CD4-positive, CD25-positive, alpha-beta regulatory T cell (primary cell): ENCODE results near the gene CD9. TPM values are rescaled to one million over a fixed set of nuclear protein-coding genes. Genes with fewer than 3 reads are reported as not detected.

Experiments used
- ATAC-seq, 2 donors: fragments of 150-1000 bp; cut with Tn5 transposase; one replicate each; pipeline ENCODE4 v1.10.0; 2021; ENCODE audit warnings: low read depth in 2 of 2, moderate number of reproducible peaks in 2 of 2, moderate library complexity in 1 of 2
- DNase-seq, 3 donors: peaks; one replicate each; pipeline versions ENCODE4 v3.0.0 to v3.0.0-alpha.2; 2012 to 2022; ENCODE audit warnings: mixed read lengths in 1 of 3
- H3K27ac ChIP-seq: one replicate; pipeline ENCODE4 v1.7.0; 2013; ENCODE audit warnings: mild to moderate bottlenecking, low read length; ENCODE audit not compliant: insufficient read depth, poor library complexity, severe bottlenecking
- H3K27me3 ChIP-seq: one replicate; pipeline ENCODE4 v1.7.0; 2013; ENCODE audit warnings: low read length; ENCODE audit not compliant: control insufficient read depth, insufficient read depth
- H3K36me3 ChIP-seq: one replicate; pipeline ENCODE4 v1.7.0; 2013; ENCODE audit warnings: mild to moderate bottlenecking, low read length, moderate library complexity; ENCODE audit not compliant: control insufficient read depth, insufficient read depth
- H3K4me1 ChIP-seq: 2 replicates; pipeline ENCODE4 v1.7.0; 2013; ENCODE audit warnings: mild to moderate bottlenecking, low read length; ENCODE audit not compliant: insufficient read depth, control insufficient read depth, poor library complexity, severe bottlenecking
- H3K4me3 ChIP-seq: one replicate; pipeline ENCODE4 v1.7.0; 2013; ENCODE audit warnings: low read depth, mild to moderate bottlenecking, low read length, moderate library complexity
- H3K9me3 ChIP-seq, 2 experiments: 1 replicate in 1 of 2; 2 replicates in 1 of 2; pipeline ENCODE4 v1.7.0; 2013; ENCODE audit warnings: low read length in 2 of 2, mild to moderate bottlenecking in 1 of 2, moderate library complexity in 1 of 2; ENCODE audit not compliant: control insufficient read depth in 2 of 2
- H3K27ac Mint-ChIP-seq, 3 donors: one replicate each; pipeline ENCODE4 v1.8.0; 2020 to 2022; ENCODE audit warnings: mild to moderate bottlenecking in 3 of 3, mixed read lengths in 3 of 3, moderate library complexity in 2 of 3
- H3K27me3 Mint-ChIP-seq: one replicate; pipeline ENCODE4 v1.8.0; 2022; ENCODE audit warnings: mild to moderate bottlenecking, mixed read lengths
- H3K36me3 Mint-ChIP-seq: one replicate; pipeline ENCODE4 v1.8.0; 2020; ENCODE audit warnings: mixed read lengths
- H3K4me1 Mint-ChIP-seq, 4 donors: one replicate each; pipeline ENCODE4 v1.8.0; 2020 to 2022; ENCODE audit warnings: mixed read lengths in 4 of 4, mild to moderate bottlenecking in 1 of 4
- H3K4me3 Mint-ChIP-seq, 4 donors: one replicate each; pipeline ENCODE4 v1.8.0; 2020 to 2022; ENCODE audit warnings: mild to moderate bottlenecking in 4 of 4, mixed read lengths in 4 of 4, moderate library complexity in 3 of 4
- H3K9me3 Mint-ChIP-seq, 7 donors: one replicate each; pipeline ENCODE4 v1.8.0; 2020 to 2022; ENCODE audit warnings: mixed read lengths in 7 of 7, mild to moderate bottlenecking in 3 of 7, moderate library complexity in 2 of 7
- polyA plus RNA-seq, 4 donors: library from polyadenylated mRNA; unstranded; fragments of 300-500 nt; fragmentation: Illumina TruSeq; gene quantifications; one replicate each; pipeline ENCODE4 v1.2.3, GENCODE V29; 2021
- total RNA-seq: library from RNA; stranded (reverse); gene quantifications from one replicate; pipeline ENCODE4 v1.2.3, GENCODE V29; 2022

CD9 gene
- total and polyA plus RNA-seq, 5 donors from 2014 or later: 3.6 to 10.3 (median 4.9) TPM

GRCh38 chr12:6234906-6235305 lies 34.7 kb downstream of the CD9 start:
- ATAC-seq (no peak), DNase-seq (no peak)
- Mint-ChIP-seq H3K36me3 (peaks cover 6% of the 10 kb centered on the region), H3K4me3 (no peak overlapping the region), H3K27me3 (no peaks in the 10 kb centered on the region), H3K27ac (no peak overlapping the region), H3K4me1 (peaks cover 7 to 32% (median 22%) of the 10 kb centered on the region in 4 donors), H3K9me3 (no peaks in the 10 kb centered on the region)
- H3K36me3 ChIP-seq: no peaks in the 10 kb centered on the region
- H3K27me3 ChIP-seq: no peaks in the 10 kb centered on the region
- H3K9me3 ChIP-seq: no peaks in the 10 kb centered on the region
- H3K4me3 ChIP-seq: no peak overlapping the region
- H3K27ac ChIP-seq: no peak overlapping the region
- H3K4me1 ChIP-seq: peaks cover 21% of the 10 kb centered on the region

- ATAC-seq: no peak
- Histone ChIP-seq H3K36me3 (no peaks in the 10 kb centered on the region), H3K27ac (no peak overlapping the region), H3K4me1 (peaks cover 15% of the 10 kb centered on the region), H3K4me3 (no peak overlapping the region), H3K9me3 (no peaks in the 10 kb centered on the region), H3K27me3 (no peaks in the 10 kb centered on the region)
- DNase-seq: no peak
- Mint-ChIP-seq H3K27ac (no peak overlapping the region), H3K4me3 (no peak overlapping the region), H3K27me3 (no peaks in the 10 kb centered on the region), H3K36me3 (peaks cover 6% of the 10 kb centered on the region), H3K4me1 (peaks cover 5 to 26% (median 20%) of the 10 kb centered on the region in 4 donors), H3K9me3 (no peaks in the 10 kb centered on the region)
Measured at GRCh38 chr12:6235499-6235898, 35.3 kb downstream of the CD9 start.

- peaks cover 10% of the 10 kb centered on the region for H3K4me1 ChIP-seq
- H3K27ac ChIP-seq: no peak overlapping the region
- no peaks in the 10 kb centered on the region for H3K27me3 ChIP-seq
- Mint-ChIP-seq H3K27me3 (no peaks in the 10 kb centered on the region), H3K27ac (no peak overlapping the region), H3K4me3 (no peak overlapping the region), H3K36me3 (peaks cover 6% of the 10 kb centered on the region), H3K4me1 (peaks cover 0 to 20% (median 16%) of the 10 kb centered on the region in 4 donors), H3K9me3 (no peaks in the 10 kb centered on the region)
- H3K4me3 ChIP-seq: no peak overlapping the region
- H3K36me3 ChIP-seq: no peaks in the 10 kb centered on the region
- no peaks in the 10 kb centered on the region for H3K9me3 ChIP-seq
- DNase-seq (no peak), ATAC-seq (no peak)
Measured at GRCh38 chr12:6235906-6236640, 35.9 kb downstream of the CD9 start.

- no peak overlapping the region for H3K27ac Mint-ChIP-seq
- no peak for DNase-seq
- Histone ChIP-seq H3K4me3 (no peak overlapping the region), H3K36me3 (no peaks in the 10 kb centered on the region), H3K27me3 (no peaks in the 10 kb centered on the region), H3K9me3 (no peaks in the 10 kb centered on the region), H3K27ac (no peak overlapping the region), H3K4me1 (peaks cover 5% of the 10 kb centered on the region)
- no peak overlapping the region for H3K4me3 Mint-ChIP-seq
- no peaks in the 10 kb centered on the region for H3K9me3 Mint-ChIP-seq
- H3K27me3 Mint-ChIP-seq: no peaks in the 10 kb centered on the region
- H3K36me3 Mint-ChIP-seq: peaks cover 6% of the 10 kb centered on the region
- peaks cover 0 to 16% (median 12%) of the 10 kb centered on the region in 4 donors for H3K4me1 Mint-ChIP-seq
- no peak for ATAC-seq
Measured at GRCh38 chr12:6236641-6236940, 36.4 kb downstream of the CD9 start.

GRCh38 chr12:6237830-6238229 lies 37.6 kb downstream of the CD9 start:
- peak overlapping the region in 1 of 3 donors; percentile 32 for H3K27ac Mint-ChIP-seq
- no peaks in the 10 kb centered on the region for H3K4me1 ChIP-seq
- peaks cover 6% of the 10 kb centered on the region for H3K36me3 Mint-ChIP-seq
- peaks cover 0 to 7% (median 3%) of the 10 kb centered on the region in 4 donors for H3K4me1 Mint-ChIP-seq
- H3K27ac ChIP-seq: no peak overlapping the region
- no peaks in the 10 kb centered on the region for H3K9me3 Mint-ChIP-seq
- no peaks in the 10 kb centered on the region for H3K27me3 Mint-ChIP-seq
- no peak overlapping the region for H3K4me3 Mint-ChIP-seq
- H3K9me3 ChIP-seq: no peaks in the 10 kb centered on the region
- no peaks in the 10 kb centered on the region for H3K27me3 ChIP-seq
- no peak overlapping the region for H3K4me3 ChIP-seq
- H3K36me3 ChIP-seq: no peaks in the 10 kb centered on the region
- no peak for ATAC-seq
- DNase-seq: no peak

- no peak overlapping the region for H3K4me3 Mint-ChIP-seq
- H3K27me3 ChIP-seq: no peaks in the 10 kb centered on the region
- no peaks in the 10 kb centered on the region for H3K9me3 ChIP-seq
- H3K27ac Mint-ChIP-seq: no peak overlapping the region
- DNase-seq: no peak
- no peak overlapping the region for H3K27ac ChIP-seq
- no peaks in the 10 kb centered on the region for H3K27me3 Mint-ChIP-seq
- no peaks in the 10 kb centered on the region for H3K4me1 ChIP-seq
- peaks cover 0 to 2% (median 0%) of the 10 kb centered on the region in 7 donors for H3K9me3 Mint-ChIP-seq
- H3K4me1 Mint-ChIP-seq: peaks cover 0 to 7% (median under 1%) of the 10 kb centered on the region in 4 donors
- H3K36me3 Mint-ChIP-seq: peaks cover 6% of the 10 kb centered on the region
- ATAC-seq: no peak
- H3K4me3 ChIP-seq: no peak overlapping the region
- H3K36me3 ChIP-seq: no peaks in the 10 kb centered on the region
Measured at GRCh38 chr12:6238875-6239274, 38.7 kb downstream of the CD9 start.

GRCh38 chr12:6241495-6241894 lies 41.3 kb downstream of the CD9 start:
- Mint-ChIP-seq H3K36me3 (no peaks in the 10 kb centered on the region), H3K4me1 (no peaks in the 10 kb centered on the region), H3K27ac (no peak overlapping the region), H3K27me3 (peaks cover 4% of the 10 kb centered on the region), H3K4me3 (no peak overlapping the region), H3K9me3 (peaks cover 0 to 3% (median 0%) of the 10 kb centered on the region in 7 donors)
- Histone ChIP-seq H3K36me3 (no peaks in the 10 kb centered on the region), H3K27me3 (no peaks in the 10 kb centered on the region), H3K27ac (no peak overlapping the region), H3K4me3 (no peak overlapping the region), H3K4me1 (no peaks in the 10 kb centered on the region), H3K9me3 (no peaks in the 10 kb centered on the region)
- DNase-seq: no peak
- ATAC-seq: no peak

- H3K27ac ChIP-seq: no peak overlapping the region
- H3K27me3 ChIP-seq: no peaks in the 10 kb centered on the region
- H3K9me3 Mint-ChIP-seq: peaks cover 0 to 3% (median 0%) of the 10 kb centered on the region in 7 donors
- no peaks in the 10 kb centered on the region for H3K4me1 Mint-ChIP-seq
- no peak overlapping the region for H3K4me3 ChIP-seq
- no peak overlapping the region for H3K27ac Mint-ChIP-seq
- H3K9me3 ChIP-seq: no peaks in the 10 kb centered on the region
- ATAC-seq: no peak
- no peak for DNase-seq
- H3K27me3 Mint-ChIP-seq: peaks cover 17% of the 10 kb centered on the region
- H3K4me1 ChIP-seq: no peaks in the 10 kb centered on the region
- no peaks in the 10 kb centered on the region for H3K36me3 Mint-ChIP-seq
- H3K4me3 Mint-ChIP-seq: no peak overlapping the region
- no peaks in the 10 kb centered on the region for H3K36me3 ChIP-seq
Measured at GRCh38 chr12:6249580-6249979, 49.4 kb downstream of the CD9 start.
